Inflammatory macrophage treated with lipopolysaccharide for 1 hour (primary cell): ENCODE measurements around the gene DYSF.
A peak's percentile ranks its signal among the peaks of the same experiment; 100 is the strongest.

Experiments
- DNase-seq, 2 donors: peaks; one replicate each; pipeline ENCODE4 v3.0.0-alpha.2; 2020 to 2022

Gene DYSF

DNA sequence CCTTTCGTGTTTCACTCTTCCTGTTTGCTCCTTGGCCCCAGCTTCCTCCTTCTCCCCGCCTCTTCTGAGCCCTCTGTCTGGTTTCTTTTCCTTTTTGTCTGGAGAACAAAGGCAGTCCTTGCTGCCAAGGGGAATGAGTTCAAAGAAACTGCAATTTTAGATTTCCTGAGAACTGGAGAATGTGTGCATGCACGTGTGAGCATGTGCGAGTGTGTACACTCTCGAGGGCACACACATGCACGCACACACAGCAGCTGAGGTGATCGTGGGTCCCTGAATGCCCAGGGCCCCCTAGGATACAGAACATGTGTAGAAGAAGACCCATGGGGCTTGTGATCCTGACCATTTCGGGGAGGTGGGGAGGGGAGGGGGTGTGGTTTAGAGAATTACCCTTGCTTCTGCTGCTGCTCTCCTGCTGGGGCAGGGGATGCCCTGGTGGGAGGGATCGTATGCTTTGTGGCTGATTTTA lies 151.8 kb downstream of the DYSF start:
- peak in 1 of 2 donors; percentile 8 for DNase-seq

DNA sequence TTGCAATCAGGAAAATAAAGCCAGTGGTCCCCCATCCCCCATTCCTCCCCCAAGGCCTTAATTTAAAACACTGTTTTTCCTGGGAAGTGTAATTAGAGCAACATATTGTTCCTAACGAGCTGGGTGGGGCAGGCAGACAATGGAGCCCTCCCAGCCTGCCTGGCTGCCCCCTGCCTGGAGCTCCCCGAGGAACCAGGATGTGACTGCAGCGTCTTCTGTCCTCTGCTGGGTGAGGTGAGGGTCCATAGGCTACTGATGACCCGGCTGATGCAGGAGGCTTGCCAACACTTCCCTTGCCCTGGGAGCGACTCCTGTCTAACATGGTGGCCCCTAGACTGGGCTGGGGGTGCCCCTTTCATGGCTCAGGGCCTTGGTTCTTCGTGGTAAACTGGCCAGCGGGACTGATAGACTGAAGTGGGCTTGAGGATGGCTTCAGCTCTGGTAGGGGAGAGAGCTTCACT lies 152.4 kb downstream of the DYSF start:
- DNase-seq = no peak

DNA sequence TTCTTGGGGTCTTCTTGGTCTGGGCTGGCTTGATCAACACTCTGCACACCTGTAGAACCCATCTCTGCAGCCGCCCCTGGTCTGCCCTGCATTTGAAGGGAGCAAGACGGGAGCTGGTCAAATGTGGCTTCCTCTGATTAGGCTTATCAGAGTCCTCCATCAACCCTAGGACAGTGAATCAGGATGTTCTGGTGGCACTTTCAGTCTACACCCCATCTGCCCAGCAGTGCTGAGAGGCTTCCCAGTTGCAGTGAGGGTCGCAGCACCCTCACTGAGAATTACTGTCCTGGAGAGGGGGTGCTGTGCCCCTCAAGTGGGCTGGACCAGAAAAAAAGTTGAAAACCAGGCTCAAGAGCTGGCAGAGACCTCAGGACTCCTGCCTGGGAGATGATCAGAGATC lies 152.9 kb downstream of the DYSF start:
- no peak for DNase-seq

DNA sequence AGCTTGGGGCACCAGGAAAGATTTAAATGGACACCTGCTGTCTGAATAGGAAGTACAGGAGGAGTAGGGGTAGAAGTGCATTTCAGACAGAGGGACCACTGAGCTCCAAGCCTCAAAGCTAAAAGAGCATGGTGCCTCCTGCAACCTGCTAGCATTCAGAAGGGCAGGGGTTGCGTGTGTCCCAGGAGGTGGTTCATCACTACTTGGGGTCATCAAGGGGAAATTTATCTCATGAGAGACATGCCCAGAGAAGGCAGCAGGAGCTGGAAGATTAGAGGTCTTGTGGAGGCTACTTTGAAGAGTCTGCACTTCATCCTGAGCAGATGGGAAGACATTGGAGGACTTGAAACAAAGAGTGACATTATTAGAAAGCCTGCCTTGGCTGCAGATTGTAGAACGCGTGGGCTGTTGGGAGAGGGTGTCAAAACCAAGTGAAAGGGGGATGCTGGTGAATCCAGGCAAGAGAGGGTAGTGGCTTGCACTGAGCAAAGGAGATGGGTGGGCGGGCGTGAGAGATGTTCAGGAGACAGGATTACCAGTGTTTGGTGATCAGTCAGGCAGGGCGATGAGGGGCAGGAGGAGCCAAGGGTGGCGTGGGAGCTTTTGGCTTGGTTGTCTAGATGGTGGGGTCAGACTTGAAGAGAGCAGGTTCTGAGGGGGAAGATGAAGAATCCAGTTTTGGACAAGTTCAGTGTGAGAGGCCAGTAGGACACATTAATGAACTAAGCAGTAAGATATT lies 154.0 kb downstream of the DYSF start:
- no peak for DNase-seq

DNA sequence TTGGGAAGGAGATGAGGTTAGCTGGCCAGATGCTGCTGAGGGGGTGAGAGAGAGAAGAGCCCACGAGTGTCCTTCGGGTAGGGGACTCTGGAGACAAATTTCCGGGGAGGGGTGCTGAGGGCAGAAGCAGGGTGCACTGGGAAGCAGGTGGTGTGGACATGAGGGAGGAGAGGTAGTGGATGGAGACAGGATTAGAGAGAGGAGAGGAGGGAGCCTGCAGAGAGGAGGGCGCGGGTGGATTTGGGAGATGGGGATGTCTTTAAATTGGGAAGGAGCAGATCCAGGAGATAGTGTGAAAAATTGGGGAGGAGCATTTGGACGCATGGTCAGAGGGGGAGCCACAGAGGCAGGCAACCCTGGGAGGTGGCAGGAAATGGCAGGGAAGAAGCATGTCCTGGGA lies 154.7 kb downstream of the DYSF start:
- DNase-seq = no peak

DNA sequence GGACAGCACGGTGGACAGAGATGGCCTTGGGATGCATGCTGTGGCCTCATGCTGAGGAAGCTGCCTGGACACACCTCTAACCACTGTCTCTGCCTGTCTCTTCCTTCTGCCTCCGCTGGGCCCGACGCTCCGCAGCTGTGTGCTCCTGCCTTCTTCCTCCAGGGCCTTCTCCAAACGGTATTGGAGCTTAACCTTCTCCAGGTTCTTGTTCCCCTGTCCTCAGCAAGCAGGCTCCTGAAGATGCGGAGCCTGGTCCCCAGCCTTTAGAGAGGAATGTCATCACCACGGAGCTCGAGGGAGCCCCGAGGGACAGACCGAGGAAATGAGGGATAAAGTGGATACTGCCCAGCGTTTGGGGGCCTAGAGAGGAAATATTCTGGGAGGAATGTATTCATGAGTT lies 155.1 kb downstream of the DYSF start:
- DNase-seq = no peak

DNA sequence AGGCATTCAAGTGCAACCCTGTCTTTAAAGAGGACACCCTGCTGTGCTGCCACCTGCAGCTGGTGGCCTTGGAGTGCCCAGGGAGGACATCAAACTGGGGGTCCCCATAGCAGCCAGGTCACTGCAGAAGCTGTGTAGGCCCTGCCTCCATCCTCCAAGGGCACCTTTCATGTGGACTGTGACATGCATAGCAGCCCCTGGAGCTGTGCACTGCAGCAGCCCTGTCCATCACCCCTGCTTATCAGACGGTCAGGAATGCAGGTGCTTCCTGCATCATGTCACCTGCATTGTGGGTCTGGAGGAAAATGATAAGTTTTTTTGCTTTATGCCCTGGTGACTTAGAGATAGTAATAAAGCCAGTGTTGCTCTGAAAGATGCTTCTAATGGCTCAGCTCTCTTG lies 155.7 kb downstream of the DYSF start:
- no peak for DNase-seq

DNA sequence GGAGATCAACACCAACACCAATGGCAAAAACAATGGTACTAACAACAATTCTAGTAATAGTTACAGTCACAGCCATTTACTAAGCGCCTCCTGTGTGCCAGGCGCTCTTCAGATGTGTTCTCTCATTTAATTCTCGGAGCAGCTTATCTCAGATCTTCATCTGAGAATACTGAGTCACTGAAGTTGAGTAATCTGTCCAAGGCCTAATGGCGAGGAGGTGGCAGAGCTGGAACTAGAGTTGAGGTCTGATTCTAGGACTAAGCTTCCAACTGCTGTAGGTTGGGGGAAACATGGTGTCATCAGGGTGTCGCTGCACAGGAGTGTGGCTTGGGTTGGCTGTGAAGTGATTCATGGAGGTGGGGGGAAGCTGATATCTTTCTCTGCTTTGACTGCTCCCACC lies 156.1 kb downstream of the DYSF start:
- no peak for DNase-seq

DNA sequence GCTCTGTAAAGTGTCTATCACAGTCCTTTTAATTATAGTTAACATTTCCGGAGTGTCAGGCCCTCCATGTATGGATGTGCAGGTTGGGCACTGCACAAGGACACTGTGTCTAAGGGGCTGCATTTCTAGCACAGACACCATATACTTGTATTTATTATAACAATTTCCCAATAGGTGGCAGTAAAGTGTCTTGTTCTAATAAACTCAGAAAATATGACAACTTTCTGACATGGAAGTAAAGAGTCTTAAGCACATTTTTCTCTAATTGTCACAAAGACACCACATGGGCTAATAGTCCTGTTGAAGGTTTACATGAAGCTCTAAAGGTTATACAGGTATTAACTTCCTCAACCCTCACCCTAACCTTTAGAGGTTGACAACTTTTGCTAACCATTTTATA lies 156.6 kb downstream of the DYSF start:
- DNase-seq = peak; percentile 23 to 61

DNA sequence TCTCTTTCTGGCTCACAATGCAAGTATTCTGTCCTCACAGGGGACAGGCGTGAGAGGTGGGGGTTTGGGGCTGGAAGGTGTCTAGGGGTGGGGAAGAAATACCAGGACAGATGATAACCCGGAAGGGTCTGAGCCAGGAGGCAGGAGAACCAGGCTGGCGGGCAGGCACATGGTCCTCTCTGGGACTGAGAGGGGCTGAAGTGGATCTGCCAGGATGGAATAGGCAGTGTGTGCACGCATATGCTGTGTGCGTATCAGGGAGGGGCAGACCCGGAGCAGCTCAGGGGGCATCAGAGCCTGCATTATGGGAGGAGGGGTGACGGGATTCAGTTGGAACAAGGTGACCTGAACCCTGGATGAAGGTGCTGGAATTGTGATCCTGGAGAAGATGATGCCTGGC lies 157.3 kb downstream of the DYSF start:
- no peak for DNase-seq

DNA sequence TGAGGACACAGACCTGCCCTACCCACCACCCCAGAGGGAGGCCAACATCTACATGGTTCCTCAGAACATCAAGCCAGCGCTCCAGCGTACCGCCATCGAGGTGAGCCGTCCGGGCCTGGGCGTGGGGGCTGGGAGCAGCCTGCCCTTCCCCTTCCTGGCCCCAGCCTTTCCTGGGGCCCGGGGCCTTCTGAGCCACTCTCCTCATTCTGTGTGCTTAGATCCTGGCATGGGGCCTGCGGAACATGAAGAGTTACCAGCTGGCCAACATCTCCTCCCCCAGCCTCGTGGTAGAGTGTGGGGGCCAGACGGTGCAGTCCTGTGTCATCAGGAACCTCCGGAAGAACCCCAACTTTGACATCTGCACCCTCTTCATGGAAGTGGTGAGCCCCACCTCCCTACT lies 157.9 kb downstream of the DYSF start:
- DNase-seq = no peak

DNA sequence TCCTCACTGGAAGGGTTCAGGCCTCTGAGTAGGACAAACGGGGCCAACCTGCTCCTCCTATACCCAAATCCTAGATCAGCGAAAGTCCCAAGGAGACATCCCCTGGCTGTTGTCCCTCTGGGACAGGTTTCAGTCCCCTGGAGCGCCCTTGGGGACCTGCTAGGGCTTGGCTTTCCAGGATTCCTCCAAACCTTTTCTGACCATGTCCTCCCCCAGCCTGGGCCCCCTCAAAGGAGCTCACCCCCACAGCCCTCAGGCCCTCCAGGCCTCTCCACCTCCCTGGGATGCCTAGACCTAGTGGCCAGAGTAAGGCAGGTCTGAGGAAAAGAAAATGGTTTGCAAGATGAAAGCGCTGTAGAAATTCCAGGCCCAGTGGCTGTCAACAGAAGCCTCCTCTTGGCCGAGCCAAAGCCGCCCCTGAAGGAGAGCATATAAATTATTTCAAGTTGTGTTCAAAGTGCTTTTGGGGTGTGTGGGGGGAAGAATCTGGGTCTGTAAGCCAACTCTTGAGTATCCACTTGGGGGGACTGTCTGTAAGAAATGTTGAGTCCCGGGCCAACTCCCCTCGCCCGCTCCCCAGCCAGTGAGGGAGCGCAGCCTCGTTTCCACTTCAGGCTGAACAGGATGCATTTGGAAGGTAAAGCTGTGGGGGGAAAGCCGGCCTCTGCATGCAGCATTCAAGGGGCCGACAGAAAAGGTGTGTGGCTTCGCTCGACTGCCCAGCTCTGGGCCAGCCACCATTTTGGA lies 158.6 kb downstream of the DYSF start:
- no peak for DNase-seq

DNA sequence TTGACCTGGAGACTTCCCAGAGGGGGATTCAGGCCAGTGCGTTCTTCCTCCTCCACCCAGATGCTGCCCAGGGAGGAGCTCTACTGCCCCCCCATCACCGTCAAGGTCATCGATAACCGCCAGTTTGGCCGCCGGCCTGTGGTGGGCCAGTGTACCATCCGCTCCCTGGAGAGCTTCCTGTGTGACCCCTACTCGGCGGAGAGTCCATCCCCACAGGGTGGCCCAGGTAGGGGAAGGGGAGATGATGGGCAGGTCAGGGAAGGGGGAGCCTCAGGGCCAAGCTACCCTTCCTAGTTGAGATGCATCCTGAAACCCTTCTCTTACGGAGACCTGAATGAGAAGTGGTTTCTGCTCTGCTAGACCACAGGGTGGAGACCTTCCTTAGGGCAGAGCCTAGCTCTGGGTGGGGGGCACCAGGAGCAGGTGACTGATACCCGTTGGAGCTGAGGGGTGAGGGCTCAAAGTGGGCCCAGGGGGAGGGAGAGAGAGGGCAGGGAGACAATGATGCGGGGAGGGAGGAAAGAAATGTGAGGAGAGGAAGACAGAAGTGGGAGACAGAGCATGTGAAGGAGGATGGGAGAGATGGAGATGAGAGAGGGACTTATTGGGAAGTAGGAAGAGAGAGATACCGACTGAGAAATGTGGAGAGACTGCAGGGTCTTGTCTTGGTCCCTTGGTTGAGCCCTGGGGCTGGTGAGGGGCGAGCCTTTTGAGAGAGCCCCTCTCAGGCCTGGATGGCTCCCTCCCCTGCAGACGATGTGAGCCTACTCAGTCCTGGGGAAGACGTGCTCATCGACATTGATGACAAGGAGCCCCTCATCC lies 159.4 kb downstream of the DYSF start:
- DNase-seq = no peak

DNA sequence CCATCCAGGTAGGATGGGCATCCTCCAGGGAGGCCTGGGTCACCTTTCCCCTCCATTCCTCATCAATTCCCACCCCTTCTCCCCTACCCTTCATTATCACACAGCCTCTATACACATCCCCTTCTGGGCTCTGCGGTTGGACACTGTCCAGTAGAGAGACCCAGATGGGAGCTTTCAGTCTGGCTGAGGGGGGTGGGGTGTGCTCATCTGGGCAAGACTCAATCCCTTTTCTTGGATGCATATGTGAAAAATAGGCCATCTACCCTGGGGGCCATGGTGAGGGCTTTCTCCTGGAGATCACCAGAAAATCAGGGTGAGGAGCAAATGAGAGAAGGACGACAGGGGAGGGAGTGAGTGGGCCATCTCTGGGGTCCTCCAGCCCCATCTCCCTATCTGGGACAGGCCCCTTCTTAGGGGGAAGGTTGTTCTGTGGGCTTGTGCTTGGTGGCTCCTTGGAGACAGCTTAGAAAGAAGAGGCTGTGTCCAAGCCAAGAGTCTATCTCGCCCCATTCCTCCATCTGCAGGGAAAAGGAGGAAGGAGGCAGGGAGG lies 160.1 kb downstream of the DYSF start:
- DNase-seq = no peak

DNA sequence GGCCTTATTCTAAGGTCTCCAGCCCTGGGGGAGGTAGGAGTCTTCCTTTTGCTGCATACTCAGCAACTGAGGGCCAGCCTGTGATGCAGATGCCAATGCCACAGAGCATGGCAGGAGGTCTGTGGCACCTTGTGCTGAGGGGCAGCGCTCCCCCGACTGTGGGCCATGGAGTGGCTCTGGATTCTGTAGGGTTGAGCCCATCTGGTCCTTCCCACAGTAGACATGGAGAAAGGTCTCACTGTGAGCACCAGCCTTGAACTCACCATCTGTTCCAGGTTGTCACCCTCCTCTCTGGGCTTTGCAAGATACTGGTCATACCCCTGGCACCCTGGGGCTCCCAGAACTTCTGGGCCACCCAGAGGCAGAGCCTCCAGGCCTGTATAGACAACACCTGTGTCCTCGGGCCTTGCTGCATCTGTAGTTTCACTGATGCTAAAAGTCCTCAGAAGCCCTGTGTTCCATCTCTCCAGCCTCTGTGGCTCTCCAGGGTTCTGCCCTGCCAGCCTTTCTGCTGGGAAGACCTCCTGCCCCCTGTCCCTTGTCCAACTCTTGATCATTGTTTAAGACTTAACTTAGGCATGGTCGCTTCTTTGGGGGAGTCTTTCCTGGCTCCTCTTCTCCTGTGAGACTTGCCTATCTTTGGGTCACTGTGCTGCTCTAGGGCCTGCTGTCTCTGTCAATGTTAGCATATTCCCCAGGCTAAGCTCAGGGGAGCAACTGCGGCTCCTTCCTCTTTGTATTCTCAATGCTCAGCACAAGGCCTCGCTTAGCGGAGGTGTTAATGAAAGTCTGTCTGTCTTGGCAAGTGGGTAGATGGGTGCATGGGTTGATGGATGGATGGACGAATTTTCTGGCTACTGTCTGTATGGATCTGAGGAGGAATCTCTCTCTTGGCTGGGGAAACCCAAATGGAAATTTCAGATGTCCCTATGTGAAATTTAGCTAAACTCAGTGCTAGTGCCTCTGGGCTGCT lies 160.9 kb downstream of the DYSF start:
- no peak for DNase-seq

DNA sequence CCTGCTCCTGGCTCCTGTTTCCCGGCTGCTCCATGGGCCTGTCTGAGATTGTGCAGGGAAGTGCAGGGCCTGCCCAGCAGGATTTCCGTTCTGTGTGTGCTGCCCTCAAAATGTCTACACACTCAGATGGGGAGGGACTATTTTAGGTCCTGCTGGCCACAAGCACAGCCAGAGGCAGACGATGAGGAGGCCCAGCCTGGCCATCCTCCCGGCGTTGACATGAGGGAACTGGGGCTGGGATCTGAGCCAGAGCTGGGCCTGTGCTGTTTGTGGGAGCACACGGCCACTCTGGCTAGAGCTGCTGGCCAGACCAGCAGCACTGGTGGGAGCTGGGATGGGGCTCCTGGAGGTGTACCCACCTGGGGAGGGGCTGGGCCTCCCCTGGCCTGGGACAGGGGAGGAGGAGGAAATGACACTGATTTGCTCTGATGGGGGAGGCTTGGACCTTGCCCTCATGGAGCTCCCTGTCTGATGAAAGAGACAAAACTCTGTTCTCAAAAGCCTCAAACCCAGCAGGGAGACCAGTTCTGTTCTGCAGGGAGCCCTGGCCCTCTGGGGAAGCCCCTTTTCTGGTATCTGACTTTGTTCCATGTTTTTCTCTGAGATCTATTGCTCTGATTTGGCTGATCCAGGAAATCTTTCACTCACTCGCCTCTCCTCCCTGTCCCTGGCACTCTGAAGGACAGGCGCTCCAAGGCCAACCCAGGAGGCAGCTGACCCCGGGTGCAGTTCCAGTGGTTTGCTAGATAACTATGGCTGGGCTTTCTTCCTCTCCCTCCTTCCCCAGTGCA lies 161.8 kb downstream of the DYSF start:
- DNase-seq = no peak

DNA sequence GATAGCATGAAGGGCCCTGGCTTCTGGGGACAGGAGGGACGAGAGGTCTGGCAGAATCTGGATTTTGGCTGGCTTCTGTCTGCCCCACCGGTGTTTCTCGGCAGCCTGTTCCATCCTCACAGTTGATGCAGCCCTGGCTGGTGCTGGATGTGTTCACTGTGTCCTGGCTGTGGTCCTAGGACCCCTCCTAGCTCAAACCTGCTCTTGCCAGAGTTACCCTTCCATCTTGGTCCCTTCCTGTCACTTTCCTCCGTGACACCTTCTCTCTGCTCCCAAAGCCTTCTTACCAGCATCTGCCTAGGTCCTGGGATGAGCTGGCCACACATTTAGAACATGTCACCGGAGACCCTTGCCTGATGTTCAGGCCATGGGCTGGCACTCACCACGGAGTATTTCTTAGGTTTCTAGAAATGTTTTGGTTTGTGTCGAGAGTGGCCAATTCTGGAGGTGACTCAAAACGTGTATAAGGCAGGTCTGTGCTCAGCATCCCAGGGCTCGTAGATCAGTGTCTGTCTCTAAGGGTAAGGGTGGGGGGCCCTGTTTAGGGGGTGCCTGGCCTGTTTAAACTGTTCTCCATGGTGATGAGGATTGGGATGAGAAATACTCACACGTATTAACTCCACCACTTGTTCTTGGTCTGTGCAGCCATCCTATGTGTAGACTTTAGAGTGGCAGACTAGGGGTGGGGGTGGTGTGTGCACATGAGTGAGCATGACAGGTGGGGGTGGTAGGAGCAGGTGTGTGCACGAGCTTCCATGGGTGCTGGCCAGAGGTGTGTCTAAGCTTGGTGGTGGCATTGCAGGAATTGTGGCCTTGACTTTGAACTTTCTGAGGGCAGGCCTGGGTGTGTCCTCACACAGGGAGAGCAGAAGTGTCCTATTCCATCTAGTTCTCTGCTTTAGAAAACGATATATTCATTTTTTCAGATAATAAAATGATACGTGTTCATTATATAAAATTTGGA lies 162.7 kb downstream of the DYSF start:
- no peak for DNase-seq

DNA sequence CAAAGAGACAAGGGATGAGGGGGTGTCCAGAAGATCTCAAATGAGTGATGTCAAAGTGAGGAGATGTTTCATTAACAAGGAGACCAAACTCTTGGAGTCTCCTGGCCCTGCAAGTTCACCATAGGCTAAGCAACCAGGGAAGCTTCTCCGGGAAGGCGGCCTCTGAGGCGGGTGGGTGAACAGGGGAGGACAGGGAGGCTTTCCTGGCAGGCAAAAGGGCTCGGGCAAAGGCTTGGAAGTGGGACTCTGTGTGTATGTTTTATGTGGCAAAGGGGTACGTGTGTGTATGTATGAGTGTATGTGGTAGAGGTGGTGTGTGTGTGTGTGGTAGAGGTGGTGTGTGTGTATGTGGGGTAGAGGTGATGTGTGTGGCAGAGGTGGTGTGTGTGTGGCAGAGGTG lies 163.9 kb downstream of the DYSF start:
- DNase-seq = no peak

DNA sequence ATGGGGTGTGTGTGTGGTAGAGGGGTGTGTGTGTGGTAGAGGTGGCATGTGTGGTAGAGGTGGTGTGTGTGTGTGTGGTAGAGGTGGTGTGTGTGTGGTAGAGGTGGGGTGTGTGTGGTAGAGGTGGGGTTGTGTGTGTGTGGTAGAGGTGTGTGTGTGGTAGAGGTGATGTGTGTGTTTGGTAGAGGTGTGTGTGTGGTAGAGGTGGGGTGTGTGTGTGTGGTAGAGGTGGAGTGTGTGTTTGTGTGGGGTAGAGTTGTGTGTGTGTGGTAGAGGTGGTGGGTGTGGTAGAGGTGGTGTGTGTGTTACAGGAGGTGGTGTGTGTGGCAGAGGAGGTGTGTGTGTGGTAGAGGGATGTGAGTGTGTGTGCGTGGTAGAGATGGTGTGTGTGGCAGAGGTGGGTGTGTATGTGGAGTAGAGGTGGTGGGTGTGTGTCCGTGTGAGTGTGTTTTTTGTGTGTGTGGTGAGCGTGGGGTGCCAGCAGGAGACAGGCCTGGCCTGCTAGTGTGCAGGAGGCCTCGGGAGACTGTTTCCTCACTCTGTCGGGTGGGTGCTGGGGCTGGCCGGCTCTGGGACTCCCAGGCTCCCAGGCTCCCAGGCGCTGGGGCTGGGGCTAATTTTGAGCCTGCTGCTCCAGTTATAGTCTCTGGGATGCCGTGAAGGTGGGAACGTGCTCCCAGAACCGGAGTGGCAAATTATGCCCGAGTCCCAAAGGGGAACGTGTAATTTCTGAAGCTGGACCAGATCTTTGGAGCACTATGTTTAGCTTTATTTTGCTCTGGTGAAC lies 165.2 kb downstream of the DYSF start:
- no peak for DNase-seq
